ENCODE data around the gene UACA. TPM values are rescaled to one million over a fixed set of nuclear protein-coding genes. Genes with fewer than 3 reads are reported as not detected.

The UACA gene
- total RNA-seq, 4 donors from 2014 or later, result 36.1 to 158 (median 47.3) TPM

DNA sequence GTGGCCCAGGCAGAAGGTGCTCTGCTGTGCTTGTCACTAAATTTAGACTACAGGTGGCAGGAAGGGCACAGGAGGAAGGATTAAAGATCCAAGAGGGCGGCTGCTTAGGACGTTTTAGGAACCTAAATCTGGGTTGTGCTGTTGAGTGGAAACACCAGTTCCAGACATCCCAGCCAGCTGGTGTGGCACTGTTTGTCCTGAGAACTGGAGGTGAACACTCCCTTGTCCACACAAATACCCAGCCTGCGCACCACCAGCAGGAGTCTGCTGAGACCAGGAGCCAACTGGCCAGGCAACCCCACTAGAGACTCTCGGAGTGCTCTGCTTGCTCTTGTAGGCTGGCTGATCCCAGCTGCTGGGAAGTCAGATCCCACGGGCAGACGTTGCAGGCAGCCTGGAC, 30.3 kb upstream of the UACA start:
- no peak for DNase-seq (ENCODE audit: low spot score)
- TF ChIP-seq, protein P1, sequence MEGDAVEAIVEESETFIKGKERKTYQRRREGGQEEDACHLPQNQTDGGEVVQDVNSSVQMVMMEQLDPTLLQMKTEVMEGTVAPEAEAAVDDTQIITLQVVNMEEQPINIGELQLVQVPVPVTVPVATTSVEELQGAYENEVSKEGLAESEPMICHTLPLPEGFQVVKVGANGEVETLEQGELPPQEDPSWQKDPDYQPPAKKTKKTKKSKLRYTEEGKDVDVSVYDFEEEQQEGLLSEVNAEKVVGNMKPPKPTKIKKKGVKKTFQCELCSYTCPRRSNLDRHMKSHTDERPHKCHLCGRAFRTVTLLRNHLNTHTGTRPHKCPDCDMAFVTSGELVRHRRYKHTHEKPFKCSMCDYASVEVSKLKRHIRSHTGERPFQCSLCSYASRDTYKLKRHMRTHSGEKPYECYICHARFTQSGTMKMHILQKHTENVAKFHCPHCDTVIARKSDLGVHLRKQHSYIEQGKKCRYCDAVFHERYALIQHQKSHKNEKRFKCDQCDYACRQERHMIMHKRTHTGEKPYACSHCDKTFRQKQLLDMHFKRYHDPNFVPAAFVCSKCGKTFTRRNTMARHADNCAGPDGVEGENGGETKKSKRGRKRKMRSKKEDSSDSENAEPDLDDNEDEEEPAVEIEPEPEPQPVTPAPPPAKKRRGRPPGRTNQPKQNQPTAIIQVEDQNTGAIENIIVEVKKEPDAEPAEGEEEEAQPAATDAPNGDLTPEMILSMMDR (IDR thresholded peaks at IDR 0.05), result no peak
- ATAC-seq (ENCODE audit: low FRiP score), result no peak

DNA sequence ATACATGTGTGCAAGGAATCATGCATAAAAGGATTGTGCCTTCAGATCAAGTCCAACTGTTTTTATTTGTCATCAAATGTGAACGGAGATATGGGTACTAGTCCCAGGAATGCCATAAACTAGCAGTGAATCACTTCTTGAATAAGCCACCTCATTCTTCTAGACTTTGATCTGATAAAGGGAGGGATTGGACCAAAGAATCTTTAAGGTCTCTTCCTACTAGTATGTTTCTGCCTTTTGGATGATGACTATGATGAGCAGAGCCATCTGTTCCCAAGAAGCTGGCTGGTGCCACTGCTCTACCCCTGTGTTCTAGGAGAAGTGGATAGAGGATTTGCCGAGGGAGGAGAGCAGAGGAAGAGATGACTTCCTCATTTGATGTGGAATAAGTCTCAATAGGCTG, 28.8 kb upstream of the UACA start:
- DNase-seq (ENCODE audit: low spot score) (no peak), ATAC-seq (ENCODE audit: low FRiP score) (no peak)
- TF ChIP-seq, protein P1 (IDR thresholded peaks at IDR 0.05), result no peak

DNA sequence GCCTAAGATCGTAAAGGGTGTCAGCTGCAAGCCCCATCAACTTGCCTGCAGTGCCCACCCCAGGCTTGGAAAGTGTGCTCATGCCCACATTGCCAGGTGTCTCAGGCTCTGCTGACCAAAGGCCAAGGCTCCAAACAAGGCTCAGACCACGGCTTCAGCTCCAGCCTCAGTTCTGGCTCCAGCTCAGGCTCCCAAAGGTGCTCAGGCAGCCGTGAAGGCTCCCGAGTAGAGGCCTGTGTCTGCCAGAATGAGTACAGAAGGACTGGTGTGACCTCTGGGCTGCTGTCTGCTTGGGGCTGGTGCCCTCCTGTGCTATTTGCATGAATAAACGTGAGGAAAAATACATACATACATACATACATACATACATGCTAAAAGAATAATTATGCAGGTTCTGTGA, 27.9 kb upstream of the UACA start:
- no peak for DNase-seq (ENCODE audit: low spot score)
- no peak for ATAC-seq (ENCODE audit: low FRiP score)
- TF ChIP-seq, protein P1 (IDR thresholded peaks at IDR 0.05), result no peak

DNA sequence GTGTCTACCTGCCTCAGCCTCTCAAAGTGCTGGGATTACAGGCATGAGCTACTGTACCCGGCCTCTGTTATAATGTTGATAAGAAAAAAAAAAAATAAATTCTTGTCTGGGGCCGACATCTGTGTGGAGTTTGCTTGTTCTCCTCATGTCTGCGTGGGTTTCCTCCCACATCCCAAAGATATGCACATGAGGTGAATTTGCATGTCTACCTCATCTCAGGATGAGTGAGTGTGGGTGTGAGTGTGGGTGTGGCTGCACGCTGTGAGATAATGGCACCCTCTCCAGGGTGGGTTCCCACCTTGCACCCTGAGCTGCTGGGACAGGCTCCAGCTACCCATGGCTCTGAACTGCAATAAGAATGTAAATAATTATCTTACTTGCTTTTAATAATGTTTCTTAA, 25.9 kb upstream of the UACA start:
- DNase-seq (ENCODE audit: low spot score), result no peak
- TF ChIP-seq, protein P1 (IDR thresholded peaks at IDR 0.05), result no peak
- ATAC-seq (ENCODE audit: low FRiP score), result no peak

DNA sequence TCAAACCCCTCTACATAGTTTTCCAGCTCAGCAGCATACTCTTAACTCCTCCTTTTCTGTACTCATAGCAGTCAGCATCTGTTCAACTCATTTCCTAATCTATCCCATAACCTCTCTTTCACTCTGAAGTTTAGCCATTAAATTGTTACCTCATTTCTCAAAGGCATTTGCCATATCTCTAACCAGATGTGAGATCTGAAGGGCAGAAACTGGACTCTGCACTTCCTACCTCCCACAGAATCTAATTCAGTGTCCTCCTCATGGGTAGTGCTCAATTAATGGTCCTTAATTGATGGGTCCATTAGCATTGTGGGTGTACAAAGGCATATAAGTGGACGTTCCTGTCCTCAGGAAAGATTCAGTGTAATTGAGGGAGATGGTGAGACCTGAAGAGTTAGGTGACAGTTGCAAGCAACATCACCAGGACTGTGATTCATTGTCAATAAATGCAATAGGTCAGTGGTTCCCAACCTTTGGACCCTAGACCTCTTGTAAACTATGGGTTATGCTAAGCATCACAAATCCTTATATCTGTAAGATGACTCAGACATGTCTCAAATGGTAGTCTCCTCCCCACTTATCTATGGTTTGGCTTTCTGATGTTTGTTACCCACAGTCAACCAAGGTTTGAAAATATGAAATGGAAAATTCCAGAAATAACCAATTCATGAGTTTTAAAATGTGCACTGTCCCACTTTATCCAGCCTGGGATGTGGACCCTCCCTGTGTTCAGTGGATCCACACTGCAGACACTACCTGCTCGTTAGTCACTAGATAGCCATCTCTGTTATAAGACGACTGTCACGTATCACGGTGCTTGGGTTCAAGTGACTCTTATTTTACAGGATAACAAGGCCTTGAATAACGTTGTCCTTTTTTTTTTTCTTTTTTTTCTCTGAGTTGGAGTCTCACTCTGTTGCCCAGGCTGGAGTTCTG, 25.0 kb upstream of the UACA start:
- no peak for ATAC-seq (ENCODE audit: low FRiP score)
- no peak for DNase-seq (ENCODE audit: low spot score)
- TF ChIP-seq, protein P1 (IDR thresholded peaks at IDR 0.05), result no peak

DNA sequence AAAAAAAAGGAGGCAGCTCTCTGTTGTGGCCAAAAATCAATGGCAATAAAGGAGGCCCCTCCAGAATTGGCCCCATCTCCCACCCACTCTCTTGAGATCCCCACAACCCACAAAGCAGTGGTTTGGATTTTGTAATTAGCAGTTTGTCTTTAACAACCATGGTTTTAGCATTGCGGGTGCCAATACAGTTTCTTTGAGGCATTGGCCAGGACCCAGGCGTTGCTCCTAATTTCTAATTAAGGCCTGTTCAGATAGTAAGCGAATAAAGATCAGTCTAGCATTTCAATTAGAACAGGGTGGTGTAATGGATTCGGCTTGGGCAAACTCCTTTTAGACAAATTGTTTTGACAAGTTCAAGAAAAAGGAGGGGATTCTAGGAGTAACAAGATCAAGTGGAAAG, 23.6 kb upstream of the UACA start:
- ATAC-seq (ENCODE audit: low FRiP score) (no peak), DNase-seq (ENCODE audit: low spot score) (no peak)
- TF ChIP-seq, protein P1 (IDR thresholded peaks at IDR 0.05), result no peak

DNA sequence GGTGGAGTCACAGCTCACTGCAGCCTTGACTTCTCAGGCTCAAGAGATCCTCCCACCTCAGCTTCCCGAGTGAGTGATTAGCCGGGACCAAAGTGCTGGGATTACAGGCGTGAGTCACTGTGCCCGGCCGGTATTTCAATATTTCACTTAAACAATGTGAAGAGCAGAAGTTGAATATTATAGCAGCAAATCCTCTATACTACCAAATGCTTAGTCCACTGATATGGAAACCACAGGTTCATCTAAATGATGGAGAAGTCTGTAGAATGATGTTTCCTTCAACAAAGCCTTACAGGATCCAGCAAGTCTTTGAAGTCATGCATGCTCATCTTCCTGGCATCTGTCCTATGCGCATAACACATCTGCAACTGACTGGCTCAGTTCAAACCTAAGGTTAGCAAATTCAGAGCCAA, 20.3 kb upstream of the UACA start:
- no peak for DNase-seq (ENCODE audit: low spot score)
- TF ChIP-seq, protein P1 (IDR thresholded peaks at IDR 0.05), result no peak
- ATAC-seq (ENCODE audit: low FRiP score), result peak; percentile 72
